K562 (cell line): ENCODE results near the gene SUSD5. TPM values are rescaled to one million over a fixed set of nuclear protein-coding genes. Genes with fewer than 3 reads are reported as not detected.

Experiments used
- CCNT2 ChIP-seq: IDR thresholded peaks from 2 replicates; pipeline ENCODE4 v1.6.1; 2011; ENCODE audit warnings: borderline replicate concordance, low read depth, mild to moderate bottlenecking, moderate library complexity, mixed read lengths, low read length; ENCODE audit not compliant: insufficient read length; ENCODE audit errors: extremely low read depth
- DMBX1 ChIP-seq: fragments of 250-450 bp; sonication (Bioruptor Pico); IDR thresholded peaks from 2 replicates; pipeline ENCODE4 v1.8.0; 2022; ENCODE audit warnings: inconsistent platforms, mild to moderate bottlenecking, moderate library complexity, borderline replicate concordance
- ETS1 ChIP-seq: conservative IDR thresholded peaks from 2 replicates; pipeline ENCODE4 v1.6.1; 2011; ENCODE audit warnings: low read depth, mild to moderate bottlenecking, low read length; ENCODE audit not compliant: control insufficient read depth
- IRF9 ChIP-seq: fragments of 450-650 bp; IDR thresholded peaks from 2 replicates; pipeline ENCODE4 v1.6.1; 2016; ENCODE audit warnings: missing biosample characterization, missing genetic modification characterization
- KAT2B ChIP-seq: IDR thresholded peaks from one replicate; pipeline ENCODE4 v1.6.1; 2012; ENCODE audit warnings: low read depth, mild to moderate bottlenecking, control low read depth, inconsistent platforms, low read length, moderate library complexity
- MBD2 ChIP-seq: sonication (generic); IDR thresholded peaks from 2 replicates; pipeline ENCODE4 v1.6.1; 2016; ENCODE audit warnings: low read depth, borderline replicate concordance
- NONO ChIP-seq, 2 experiments: fragments of 200-400 bp in 1 of 2; fragments of 450-650 bp in 1 of 2; formaldehyde crosslinking in 1 of 2; IDR thresholded peaks; 2 replicates each; pipeline ENCODE4 v1.6.1; 2017; ENCODE audit warnings: low read depth in 2 of 2, mild to moderate bottlenecking in 2 of 2, moderate library complexity in 2 of 2, low read length in 1 of 2
- NR2C2 ChIP-seq, 2 experiments: fragments of 200-800 bp in 1 of 2; sonication (Bioruptor generic) in 1 of 2; sonication (generic) in 1 of 2; formaldehyde crosslinking in 1 of 2; IDR thresholded peaks; 2 replicates each; pipeline versions ENCODE4 v1.6.1 to v1.8.0; 2016 to 2022; ENCODE audit warnings: mild to moderate bottlenecking in 1 of 2, missing compliant biosample characterization in 1 of 2, missing genetic modification characterization in 1 of 2, missing genetic modification reagents in 1 of 2
- ZNF431 ChIP-seq: sonication (generic); formaldehyde crosslinking; IDR thresholded peaks from 2 replicates; pipeline ENCODE4 v1.8.0; 2022; ENCODE audit warnings: mild to moderate bottlenecking, missing genetic modification reagents
- polyA plus RNA-seq, 8 experiments: library from polyadenylated mRNA; depleted of rRNA in 4 of 8; stranded (reverse) in 5 of 8; unstranded in 3 of 8; fragments of >200 nt; fragmentation: Nextera tagmentation in 2 of 8; fragmentation: Illumina TruSeq in 1 of 8; extraction: Ambion mirVana in 2 of 8; extraction: Trizol in 1 of 8; gene quantifications; 2 replicates each; pipeline versions ENCODE4 v1.2.1 to v1.2.3, GENCODE V29; 2011 to 2014; ENCODE audit warnings: inconsistent platforms in 1 of 8, missing spikeins in 1 of 8
- total RNA-seq, 7 experiments: library from RNA; depleted of rRNA in 6 of 7; stranded (reverse); fragments of >200 nt in 6 of 7; fragmentation: Illumina TruSeq in 2 of 7; extraction: Trizol in 2 of 7; gene quantifications; 2 replicates each; pipeline versions ENCODE4 v1.2.1 to v1.2.3, GENCODE V29; 2011 to 2021; ENCODE audit warnings: low replicate concordance in 1 of 7
- TF ChIP-seq, protein P1 (sequence below), 2 experiments: fragments of 450-650 bp; formaldehyde crosslinking in 1 of 2; IDR thresholded peaks; 2 replicates each; pipeline versions ENCODE4 v1.4.0 to v1.6.1; 2014 to 2020; ENCODE audit warnings: mild to moderate bottlenecking in 2 of 2, borderline replicate concordance in 1 of 2, low read depth in 1 of 2
- TF ChIP-seq, protein P2 (sequence below): fragments of 250-450 bp; sonication (Bioruptor Pico); IDR thresholded peaks from 2 replicates; pipeline ENCODE4 v1.8.0; 2022; ENCODE audit warnings: moderate library complexity, mild to moderate bottlenecking, inconsistent platforms

SUSD5 gene
- total and polyA plus RNA-seq, 9 of the 15 experiments (the other 6 are each of a cell fraction or from before 2014, with no cell fraction given) = not detected

- TF ChIP-seq KAT2B = no peak
- TF ChIP-seq, protein P1, sequence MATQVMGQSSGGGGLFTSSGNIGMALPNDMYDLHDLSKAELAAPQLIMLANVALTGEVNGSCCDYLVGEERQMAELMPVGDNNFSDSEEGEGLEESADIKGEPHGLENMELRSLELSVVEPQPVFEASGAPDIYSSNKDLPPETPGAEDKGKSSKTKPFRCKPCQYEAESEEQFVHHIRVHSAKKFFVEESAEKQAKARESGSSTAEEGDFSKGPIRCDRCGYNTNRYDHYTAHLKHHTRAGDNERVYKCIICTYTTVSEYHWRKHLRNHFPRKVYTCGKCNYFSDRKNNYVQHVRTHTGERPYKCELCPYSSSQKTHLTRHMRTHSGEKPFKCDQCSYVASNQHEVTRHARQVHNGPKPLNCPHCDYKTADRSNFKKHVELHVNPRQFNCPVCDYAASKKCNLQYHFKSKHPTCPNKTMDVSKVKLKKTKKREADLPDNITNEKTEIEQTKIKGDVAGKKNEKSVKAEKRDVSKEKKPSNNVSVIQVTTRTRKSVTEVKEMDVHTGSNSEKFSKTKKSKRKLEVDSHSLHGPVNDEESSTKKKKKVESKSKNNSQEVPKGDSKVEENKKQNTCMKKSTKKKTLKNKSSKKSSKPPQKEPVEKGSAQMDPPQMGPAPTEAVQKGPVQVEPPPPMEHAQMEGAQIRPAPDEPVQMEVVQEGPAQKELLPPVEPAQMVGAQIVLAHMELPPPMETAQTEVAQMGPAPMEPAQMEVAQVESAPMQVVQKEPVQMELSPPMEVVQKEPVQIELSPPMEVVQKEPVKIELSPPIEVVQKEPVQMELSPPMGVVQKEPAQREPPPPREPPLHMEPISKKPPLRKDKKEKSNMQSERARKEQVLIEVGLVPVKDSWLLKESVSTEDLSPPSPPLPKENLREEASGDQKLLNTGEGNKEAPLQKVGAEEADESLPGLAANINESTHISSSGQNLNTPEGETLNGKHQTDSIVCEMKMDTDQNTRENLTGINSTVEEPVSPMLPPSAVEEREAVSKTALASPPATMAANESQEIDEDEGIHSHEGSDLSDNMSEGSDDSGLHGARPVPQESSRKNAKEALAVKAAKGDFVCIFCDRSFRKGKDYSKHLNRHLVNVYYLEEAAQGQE (IDR thresholded peaks at IDR 0.05; ENCODE audit: borderline replicate concordance) = peak; percentile 30; the same call in 1 of the 2 replicates
- TF ChIP-seq, protein P1 (CRISPR knock-in tag; IDR thresholded peaks at IDR 0.05; ENCODE audit: low read depth) = peak; percentile 85
- TF ChIP-seq, protein P2, sequence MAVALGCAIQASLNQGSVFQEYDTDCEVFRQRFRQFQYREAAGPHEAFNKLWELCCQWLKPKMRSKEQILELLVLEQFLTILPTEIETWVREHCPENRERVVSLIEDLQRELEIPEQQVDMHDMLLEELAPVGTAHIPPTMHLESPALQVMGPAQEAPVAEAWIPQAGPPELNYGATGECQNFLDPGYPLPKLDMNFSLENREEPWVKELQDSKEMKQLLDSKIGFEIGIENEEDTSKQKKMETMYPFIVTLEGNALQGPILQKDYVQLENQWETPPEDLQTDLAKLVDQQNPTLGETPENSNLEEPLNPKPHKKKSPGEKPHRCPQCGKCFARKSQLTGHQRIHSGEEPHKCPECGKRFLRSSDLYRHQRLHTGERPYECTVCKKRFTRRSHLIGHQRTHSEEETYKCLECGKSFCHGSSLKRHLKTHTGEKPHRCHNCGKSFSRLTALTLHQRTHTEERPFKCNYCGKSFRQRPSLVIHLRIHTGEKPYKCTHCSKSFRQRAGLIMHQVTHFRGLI (CRISPR knock-in tag) = 0 out of 2 replicates have a peak, but pooled peaks have one; percentile 43
- no peak for TF ChIP-seq IRF9 (tag)
- peak; percentile 77 for TF ChIP-seq ZNF431 (CRISPR knock-in tag)
- TF ChIP-seq CCNT2 = peak; percentile 68
- TF ChIP-seq ETS1 = peak; percentile 63; the same call in 1 of the 2 replicates
- TF ChIP-seq MBD2 = peak; percentile 42; the same call in 1 of the 2 replicates
- peak; percentile 68 to 85; a peak in 3 of 4 replicates for TF ChIP-seq NONO (IDR thresholded peaks at IDR 0.05; ENCODE audit: low read depth in 2 of 2, low read length in 1 of 2)
- 0 out of 2 replicates have a peak, but pooled peaks have one; percentile 24 for TF ChIP-seq NR2C2 (CRISPR knock-in tag; IDR thresholded peaks at IDR 0.05)
- 0 out of 2 replicates have a peak, but pooled peaks have one; percentile 4 for TF ChIP-seq NR2C2 (tag; IDR thresholded peaks at IDR 0.05)
- peak; percentile 80 for TF ChIP-seq DMBX1 (CRISPR knock-in tag)
Measured at GRCh38 chr3:33113772-33114621, 104.6 kb downstream of the SUSD5 start, which contains the start of gene CRTAP (continued).
